DMS53 treated with DMSO at 0.1 percent for 48 hours (cell line): ENCODE measurements around the gene CTR9.

Experiments
- DNase-seq: peaks from one replicate; lab custom pipeline; 2025; ENCODE audit not compliant: unreplicated experiment; lab: John Stamatoyannopoulos, UW

Gene CTR9

DNA sequence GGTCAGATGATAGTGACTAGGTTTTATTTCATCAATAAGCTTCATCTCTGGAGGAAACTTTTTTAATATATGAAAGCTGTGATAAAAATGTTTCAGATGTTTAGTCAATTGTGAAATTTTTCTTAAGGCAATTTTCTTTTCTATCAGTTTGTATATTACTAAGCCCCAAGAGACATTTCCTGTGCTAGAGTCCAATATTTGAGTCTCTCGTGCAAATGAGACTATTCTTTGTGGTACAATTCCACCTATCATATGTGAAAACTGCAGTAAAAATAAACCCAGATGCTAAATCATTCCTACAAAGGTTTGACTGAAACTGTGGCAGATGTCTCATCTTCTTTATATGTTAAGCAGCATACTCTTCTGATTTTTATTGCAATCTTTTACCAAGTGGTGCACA lies 28.0 kb downstream of the CTR9 start:
- DNase-seq = no peak

GRCh38 chr11:10780040-10780439 lies 29.0 kb downstream of the CTR9 start:
- DNase-seq = no peak

GRCh38 chr11:10784232-10785145 lies 33.4 kb downstream of the CTR9 start:
- peak; percentile 30 for DNase-seq

GRCh38 chr11:10785146-10785474 lies 34.1 kb downstream of the CTR9 start:
- DNase-seq = no peak

DNA sequence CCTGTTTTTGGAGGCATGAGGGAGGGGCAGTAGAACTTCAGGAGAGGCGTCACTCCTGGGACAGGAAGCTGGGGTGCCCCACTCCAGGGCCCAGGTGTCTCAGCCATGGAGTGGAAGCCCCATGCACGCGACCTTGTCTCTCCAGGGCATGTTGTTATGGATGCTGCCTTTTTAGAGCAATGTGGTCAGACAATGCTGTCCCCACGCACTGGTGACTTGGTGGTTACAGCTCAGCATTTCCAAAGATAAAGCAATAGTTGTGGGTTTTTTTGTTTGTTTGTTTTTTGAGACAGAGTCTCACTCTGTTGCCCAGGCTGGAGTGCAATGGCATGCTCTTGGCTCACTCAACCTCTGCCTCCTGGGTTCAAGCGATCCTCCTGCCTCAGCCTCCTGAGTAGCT lies 35.4 kb downstream of the CTR9 start:
- DNase-seq = no peak

DNA sequence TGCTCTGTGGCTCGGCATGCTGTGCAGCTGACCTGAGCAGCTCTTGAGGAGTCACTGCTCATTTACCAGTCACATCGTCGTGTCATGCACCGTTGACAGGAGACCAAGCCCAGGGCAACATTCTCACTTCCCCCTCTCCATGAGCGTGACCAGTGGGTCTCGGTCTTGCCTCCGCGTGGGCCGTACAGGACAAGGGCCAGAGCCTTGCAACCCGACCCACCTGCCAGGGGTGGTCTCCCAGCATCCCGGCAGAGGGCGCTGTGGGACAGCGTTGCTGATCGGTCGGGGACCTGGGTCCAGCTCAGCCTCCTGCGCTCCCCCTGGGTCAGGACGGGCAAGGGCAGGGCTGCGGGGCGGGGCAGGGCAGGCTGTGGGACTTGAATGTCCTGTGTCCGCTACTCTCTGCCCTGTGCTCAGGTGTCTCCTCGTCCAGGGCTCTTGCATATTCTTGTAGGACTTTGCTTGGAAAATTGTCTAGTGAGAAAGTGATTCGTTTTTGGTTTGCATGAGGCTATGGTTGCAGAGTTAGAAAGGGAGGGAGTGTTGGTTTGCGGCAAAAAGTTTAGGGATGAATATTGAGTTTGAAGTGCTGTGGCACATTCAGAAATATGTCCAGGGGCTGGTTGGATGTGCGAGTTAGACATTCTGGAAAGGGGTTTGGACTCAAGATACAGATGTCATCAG lies 41.5 kb downstream of the CTR9 start:
- DNase-seq = peak; percentile 75

DNA sequence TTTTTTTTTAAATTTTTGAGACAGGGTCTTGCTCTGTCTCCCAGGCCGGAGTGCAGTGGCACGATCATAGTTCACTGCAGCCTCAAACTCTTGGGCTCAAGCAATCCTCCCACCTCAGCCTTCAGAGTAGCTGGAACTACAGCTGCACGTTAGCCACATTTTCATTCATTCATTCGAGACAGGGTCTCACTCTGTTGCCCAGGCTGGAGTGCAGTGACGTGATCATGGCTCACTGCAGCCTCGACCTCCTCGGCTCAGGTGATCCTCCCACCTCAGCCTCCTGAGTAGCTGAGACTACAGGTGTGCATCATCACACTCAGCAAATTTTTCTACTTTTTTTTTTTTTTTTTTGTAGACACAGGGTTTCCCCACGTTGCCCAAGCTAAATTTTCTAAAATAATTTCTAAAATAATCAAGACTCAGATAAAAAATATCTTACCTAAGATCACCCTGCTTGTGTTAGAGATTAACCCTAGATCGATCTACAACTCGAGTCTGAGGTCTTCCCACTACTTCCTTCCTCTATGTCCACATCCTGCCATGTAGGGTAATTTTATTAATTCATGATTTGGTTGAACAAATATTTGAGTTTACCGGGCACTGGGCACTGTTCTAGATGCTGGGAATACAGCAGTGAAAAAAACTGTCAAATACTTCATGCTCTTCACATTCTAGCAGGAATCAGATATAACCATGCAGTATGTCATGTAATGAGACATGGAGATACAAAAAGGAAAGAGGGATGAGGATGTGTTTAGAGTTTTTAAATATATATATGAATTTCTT lies 42.6 kb downstream of the CTR9 start:
- DNase-seq = peak; percentile 13

GRCh38 chr11:10796191-10796590 lies 45.1 kb downstream of the CTR9 start:
- no peak for DNase-seq

DNA sequence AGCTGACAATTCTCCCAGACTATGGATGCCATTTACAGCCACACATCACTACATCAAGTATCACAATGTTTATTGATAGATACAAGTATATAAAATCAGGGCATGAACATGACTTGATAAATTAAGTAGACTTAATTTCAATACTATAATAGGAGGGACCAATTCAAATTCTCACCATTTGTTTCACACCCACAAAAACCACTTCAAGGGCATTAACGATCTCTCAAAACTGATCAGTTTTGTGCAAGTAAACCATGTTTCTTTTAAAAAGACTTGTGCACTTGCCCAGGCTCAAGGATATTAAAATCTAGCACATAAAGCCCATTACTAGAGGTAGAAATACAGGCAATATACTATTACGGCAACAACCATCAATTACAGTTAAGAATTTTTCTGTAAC lies 46.0 kb downstream of the CTR9 start:
- no peak for DNase-seq

GRCh38 chr11:10797531-10797930 lies 46.5 kb downstream of the CTR9 start:
- DNase-seq = no peak

DNA sequence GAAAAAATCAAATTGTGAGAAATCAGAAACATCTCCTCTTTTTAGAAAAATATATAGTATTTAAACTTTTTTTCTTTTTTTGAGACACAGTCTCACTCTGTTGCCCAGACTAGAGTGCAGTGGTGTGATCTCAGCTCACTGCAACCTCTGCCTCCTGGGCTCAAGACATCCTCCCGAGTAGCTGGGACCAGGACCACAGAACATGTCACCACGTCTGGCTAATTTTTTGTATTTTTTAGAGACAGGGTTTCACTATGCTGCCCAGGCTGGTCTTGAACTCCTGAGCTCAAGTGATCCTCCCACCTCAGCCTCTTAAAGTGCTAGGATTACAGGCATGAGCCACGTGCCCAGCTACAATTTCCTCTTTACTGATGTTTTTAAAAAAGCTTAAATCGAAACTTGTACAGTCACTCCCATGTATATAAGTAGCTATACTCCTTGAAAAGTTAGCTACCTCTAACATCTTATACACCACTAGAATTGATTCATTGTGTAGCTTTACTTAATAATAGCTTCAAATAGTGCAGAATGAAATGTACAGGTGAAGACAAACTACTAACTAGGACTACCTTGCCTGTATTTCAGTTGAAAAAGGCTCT lies 47.4 kb downstream of the CTR9 start:
- DNase-seq = no peak

GRCh38 chr11:10800292-10800691 lies 49.2 kb downstream of the CTR9 start:
- no peak for DNase-seq

DNA sequence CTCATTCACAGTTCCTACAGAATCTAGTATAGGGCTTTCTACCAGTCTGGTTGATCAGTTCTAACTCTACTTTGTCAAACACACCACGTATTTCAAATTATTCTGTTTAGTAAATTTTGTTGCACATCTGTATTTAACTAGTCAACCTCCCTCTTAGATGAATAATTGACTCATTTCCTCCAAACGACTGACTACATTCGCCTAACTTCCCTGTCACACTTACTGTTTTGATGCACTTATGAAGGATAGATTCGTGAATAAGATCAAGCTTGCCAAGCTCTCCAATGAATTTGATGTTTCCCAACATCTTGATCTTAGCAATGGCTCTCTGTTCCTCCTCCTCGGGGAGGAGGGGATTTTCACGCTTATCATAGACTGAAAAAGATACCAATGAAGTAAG lies 52.6 kb downstream of the CTR9 start:
- DNase-seq = no peak

GRCh38 chr11:10805741-10806140 lies 54.7 kb downstream of the CTR9 start:
- no peak for DNase-seq

- DNase-seq = no peak
These were observed 55.2 kb downstream of the CTR9 start for GRCh38 chr11:10806206-10806605.

GRCh38 chr11:10807493-10808234 lies 56.6 kb downstream of the CTR9 start:
- DNase-seq = no peak

DNA sequence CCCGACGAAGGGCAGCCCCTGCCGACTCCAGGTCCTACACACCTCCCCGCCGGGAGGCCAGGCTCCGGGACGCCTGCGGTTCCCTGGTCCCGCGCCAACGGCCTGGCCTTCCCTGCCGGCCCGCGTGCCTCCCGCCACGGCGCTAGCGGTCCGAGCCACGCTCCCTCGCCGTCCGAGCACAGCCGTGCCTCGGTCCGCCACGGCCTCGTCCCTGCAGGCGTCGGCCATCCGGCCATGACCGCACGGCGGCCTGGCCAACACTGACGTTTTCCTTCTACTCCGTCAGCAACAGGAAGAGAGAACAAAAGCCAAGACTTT lies 57.1 kb downstream of the CTR9 start:
- no peak for DNase-seq

- peak; percentile 98 for DNase-seq
These were observed 57.7 kb downstream of the CTR9 start, which contains the start of gene EIF4G2 for GRCh38 chr11:10808553-10809372. TSS of gene EIF4G2 (minus strand) at chr11:10808926.

DNA sequence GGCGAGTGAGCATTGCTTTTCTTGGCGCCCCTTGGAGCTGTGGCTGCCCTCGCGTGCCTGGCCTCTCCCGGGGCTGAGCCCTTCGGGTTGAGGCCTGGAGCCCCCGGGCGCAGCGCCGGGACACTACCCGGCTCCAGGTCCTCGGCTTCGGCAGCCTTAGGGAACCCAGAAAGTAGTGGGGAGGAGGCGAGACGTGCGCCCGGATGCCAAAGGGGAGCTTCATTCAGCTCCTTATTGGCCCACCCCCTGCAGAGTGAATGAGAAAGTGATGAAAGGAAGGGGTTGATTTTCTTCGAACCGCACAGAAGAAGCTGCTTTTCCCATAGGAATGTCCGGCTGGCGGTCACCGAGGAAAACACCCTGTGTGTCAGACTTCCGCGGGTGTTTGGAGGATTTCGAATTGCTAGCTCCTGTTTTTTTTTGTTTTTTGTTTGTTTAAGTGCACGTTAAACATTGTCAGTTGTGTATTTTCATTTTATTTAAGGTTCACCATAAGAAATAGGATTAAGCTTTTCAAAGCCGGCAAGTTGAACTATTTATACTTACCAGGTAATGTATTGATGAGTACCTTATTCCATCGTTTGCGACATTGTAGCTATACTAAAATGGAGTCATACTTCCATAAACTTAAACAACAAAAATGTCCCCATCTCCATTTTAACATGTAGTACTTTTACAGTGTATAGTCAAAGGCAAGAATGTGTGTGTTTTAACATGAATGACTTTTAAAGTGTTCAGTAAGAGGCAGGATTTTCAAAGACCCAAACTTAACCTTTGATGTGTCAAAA lies 58.5 kb downstream of the CTR9 start:
- DNase-seq = peak; percentile 55
